ENCODE results near the gene KYNU.

KYNU gene

GRCh38 chr2:142991295-142991694 is 113.8 kb downstream of the KYNU start:
- DNase-seq (ENCODE audit: extremely low read depth, low read depth): no peak
- no peak for TF ChIP-seq CTCF (IDR thresholded peaks at IDR 0.05; ENCODE audit: low read depth, low read length, missing control alignments)
- no peak overlapping the region for H3K4me3 ChIP-seq (replicated peaks; ENCODE audit: low read depth, low read length)

DNA sequence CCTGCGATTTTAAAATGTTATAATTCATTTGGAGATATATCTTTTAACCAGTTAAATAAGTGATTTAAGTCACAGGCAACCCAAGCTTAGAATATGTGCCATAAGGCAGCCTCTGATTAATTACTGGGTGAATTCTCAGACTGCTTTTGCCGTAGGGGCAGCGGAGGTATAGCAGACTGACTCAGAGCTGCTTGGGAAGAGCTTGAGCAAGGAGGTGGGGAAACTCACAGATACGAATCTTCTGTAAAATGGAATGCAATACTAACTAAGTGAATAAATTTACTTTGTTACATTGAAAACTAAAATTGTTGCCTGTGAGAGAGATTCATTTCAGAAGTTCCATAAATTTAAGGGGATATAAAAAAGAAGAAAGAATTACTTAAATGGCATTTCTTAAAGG is 115.4 kb downstream of the KYNU start:
- H3K4me3 ChIP-seq (replicated peaks; ENCODE audit: low read depth, low read length): no peak overlapping the region
- TF ChIP-seq CTCF (IDR thresholded peaks at IDR 0.05; ENCODE audit: low read depth, low read length, missing control alignments): no peak
- DNase-seq (ENCODE audit: extremely low read depth, low read depth): no peak

- no peak for TF ChIP-seq CTCF (IDR thresholded peaks at IDR 0.05; ENCODE audit: low read depth, low read length, missing control alignments)
- H3K4me3 ChIP-seq (replicated peaks; ENCODE audit: low read depth, low read length): no peak overlapping the region
These were observed 116.3 kb downstream of the KYNU start for GRCh38 chr2:142993771-142994170.

GRCh38 chr2:142994665-142995064 is 117.2 kb downstream of the KYNU start:
- no peak for DNase-seq (ENCODE audit: extremely low read depth, low read depth)
- TF ChIP-seq CTCF (IDR thresholded peaks at IDR 0.05; ENCODE audit: low read depth, low read length, missing control alignments): no peak
- H3K4me3 ChIP-seq (replicated peaks; ENCODE audit: low read depth, low read length): no peak overlapping the region

More at GRCh38 chr2:142993771-142994170, 116.3 kb downstream of the KYNU start:
- DNase-seq (ENCODE audit: extremely low read depth, low read depth): no peak

DNA sequence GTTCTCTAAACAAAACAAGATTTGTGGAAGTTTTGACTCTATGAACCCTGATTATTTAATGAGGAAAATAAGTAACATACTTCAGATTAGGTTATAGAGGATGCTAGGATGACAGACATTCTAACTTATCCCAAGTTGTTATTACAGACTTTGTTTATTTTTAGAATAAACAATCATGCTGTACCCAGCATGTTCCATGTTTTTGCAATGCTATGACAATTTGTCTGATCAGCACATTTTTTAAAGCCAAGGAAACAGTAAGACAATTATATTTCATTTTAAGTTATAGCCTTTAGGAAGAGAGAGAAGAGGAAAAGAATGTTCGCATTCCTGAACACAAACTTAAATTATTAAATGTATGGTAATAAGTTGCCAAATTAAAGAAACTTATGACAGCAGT is 119.8 kb downstream of the KYNU start:
- no peak for TF ChIP-seq CTCF (IDR thresholded peaks at IDR 0.05; ENCODE audit: low read depth, low read length, missing control alignments)
- H3K4me3 ChIP-seq (replicated peaks; ENCODE audit: low read depth, low read length): no peak overlapping the region
- DNase-seq (ENCODE audit: extremely low read depth, low read depth): no peak

- DNase-seq (ENCODE audit: extremely low read depth, low read depth): no peak
- H3K4me3 ChIP-seq (replicated peaks; ENCODE audit: low read depth, low read length): no peak overlapping the region
- TF ChIP-seq CTCF (IDR thresholded peaks at IDR 0.05; ENCODE audit: low read depth, low read length, missing control alignments): no peak
These were observed 123.1 kb downstream of the KYNU start for GRCh38 chr2:143000599-143000998.

GRCh38 chr2:143001501-143001900 is 124.0 kb downstream of the KYNU start:
- TF ChIP-seq CTCF (IDR thresholded peaks at IDR 0.05; ENCODE audit: low read depth, low read length, missing control alignments): no peak
- no peak overlapping the region for H3K4me3 ChIP-seq (replicated peaks; ENCODE audit: low read depth, low read length)
- no peak for DNase-seq (ENCODE audit: extremely low read depth, low read depth)

Data from HFF-Myc (cell line).